ENCODE results near the gene SLC52A3.

- TF ChIP-seq, protein P1, sequence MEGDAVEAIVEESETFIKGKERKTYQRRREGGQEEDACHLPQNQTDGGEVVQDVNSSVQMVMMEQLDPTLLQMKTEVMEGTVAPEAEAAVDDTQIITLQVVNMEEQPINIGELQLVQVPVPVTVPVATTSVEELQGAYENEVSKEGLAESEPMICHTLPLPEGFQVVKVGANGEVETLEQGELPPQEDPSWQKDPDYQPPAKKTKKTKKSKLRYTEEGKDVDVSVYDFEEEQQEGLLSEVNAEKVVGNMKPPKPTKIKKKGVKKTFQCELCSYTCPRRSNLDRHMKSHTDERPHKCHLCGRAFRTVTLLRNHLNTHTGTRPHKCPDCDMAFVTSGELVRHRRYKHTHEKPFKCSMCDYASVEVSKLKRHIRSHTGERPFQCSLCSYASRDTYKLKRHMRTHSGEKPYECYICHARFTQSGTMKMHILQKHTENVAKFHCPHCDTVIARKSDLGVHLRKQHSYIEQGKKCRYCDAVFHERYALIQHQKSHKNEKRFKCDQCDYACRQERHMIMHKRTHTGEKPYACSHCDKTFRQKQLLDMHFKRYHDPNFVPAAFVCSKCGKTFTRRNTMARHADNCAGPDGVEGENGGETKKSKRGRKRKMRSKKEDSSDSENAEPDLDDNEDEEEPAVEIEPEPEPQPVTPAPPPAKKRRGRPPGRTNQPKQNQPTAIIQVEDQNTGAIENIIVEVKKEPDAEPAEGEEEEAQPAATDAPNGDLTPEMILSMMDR (IDR thresholded peaks at IDR 0.05) = peak in 2 of 6 experiments; percentile 16 to 39
- no peak for TF ChIP-seq POLR2A (IDR thresholded peaks at IDR 0.05)
Observed at GRCh38 chr20:750801-751200, 17.5 kb downstream of the SLC52A3 start.

Data from Peyer's patch (tissue), 4 donors.